H1 (cell line): ENCODE measurements around the gene STRN4. TPM values are rescaled to one million over a fixed set of nuclear protein-coding genes. Genes with fewer than 3 reads are reported as not detected.

Experiments
- RFX5 ChIP-seq: IDR thresholded peaks from 2 replicates; pipeline ENCODE4 v1.6.1; 2011; ENCODE audit warnings: low read depth, low read length, improper control_type of control experiment, borderline replicate concordance
- polyA plus RNA-seq, 7 experiments: library from polyadenylated mRNA; depleted of rRNA in 3 of 7; stranded (reverse) in 5 of 7; unstranded in 2 of 7; fragments of >200 nt in 5 of 7; fragments of 200-250 nt in 2 of 7; gene quantifications; 1 replicate in 5 of 7; 2 replicates in 1 of 7; 4 replicates in 1 of 7; pipeline versions ENCODE4 v1.2.1 to v1.2.3, GENCODE V29; 2011 to 2013; ENCODE audit warnings: missing spikeins in 2 of 7, mixed read lengths in 2 of 7
- total RNA-seq: library from RNA; stranded (reverse); fragmentation: NEBNext Ultra II Directional; extraction: Animal tissue kit (Norgen Biotek cat#: 25700); gene quantifications from 2 replicates; pipeline ENCODE4 v1.2.1, GENCODE V29; 2021

The STRN4 gene
- total and polyA plus RNA-seq, 2 of the 8 experiments (the other 6 are each of a cell fraction or from before 2014, with no cell fraction given) = 120 to 187 TPM

GRCh38 chr19:46753420-46754155 is 7.3 kb upstream of the STRN4 start (continued):
- no peak for TF ChIP-seq RFX5
